K562 (cell line): ENCODE measurements around the gene SLC24A4. TPM values are rescaled to one million over a fixed set of nuclear protein-coding genes. Genes with fewer than 3 reads are reported as not detected.

Experiments used
- polyA plus RNA-seq, 8 experiments: library from polyadenylated mRNA; depleted of rRNA in 4 of 8; stranded (reverse) in 5 of 8; unstranded in 3 of 8; fragments of >200 nt; fragmentation: Nextera tagmentation in 2 of 8; fragmentation: Illumina TruSeq in 1 of 8; extraction: Ambion mirVana in 2 of 8; extraction: Trizol in 1 of 8; gene quantifications; 2 replicates each; pipeline versions ENCODE4 v1.2.1 to v1.2.3, GENCODE V29; 2011 to 2014; ENCODE audit warnings: inconsistent platforms in 1 of 8, missing spikeins in 1 of 8
- total RNA-seq, 7 experiments: library from RNA; depleted of rRNA in 6 of 7; stranded (reverse); fragments of >200 nt in 6 of 7; fragmentation: Illumina TruSeq in 2 of 7; extraction: Trizol in 2 of 7; gene quantifications; 2 replicates each; pipeline versions ENCODE4 v1.2.1 to v1.2.3, GENCODE V29; 2011 to 2021; ENCODE audit warnings: low replicate concordance in 1 of 7
- TF ChIP-seq, protein P1 (sequence below): fragments of 450-650 bp; IDR thresholded peaks from 2 replicates; pipeline ENCODE4 v1.6.1; 2016; ENCODE audit warnings: mild to moderate bottlenecking, moderate library complexity

Gene SLC24A4
- total and polyA plus RNA-seq, 9 of the 15 experiments (the other 6 are each of a cell fraction or from before 2014, with no cell fraction given): not detected

DNA sequence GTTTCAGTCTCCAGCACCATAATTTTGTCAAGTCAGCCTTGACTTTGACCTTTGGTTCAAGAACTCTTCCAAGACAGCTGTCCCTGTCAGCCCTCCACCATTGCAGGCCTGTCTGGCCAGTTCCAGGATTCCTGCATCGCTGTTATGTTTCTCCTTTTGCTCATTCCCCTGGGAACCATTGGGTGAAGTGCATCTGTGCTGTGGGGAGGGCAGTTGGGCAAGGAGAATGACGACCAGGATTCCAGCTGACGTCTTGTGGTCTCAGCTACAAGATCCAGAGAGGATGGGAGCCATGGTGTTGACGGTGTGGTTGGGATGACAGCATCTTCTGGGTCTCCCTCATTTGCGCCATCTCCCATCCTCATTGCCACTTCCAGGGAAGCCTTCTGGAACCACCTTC, 45.9 kb upstream of the SLC24A4 start (continued):
- TF ChIP-seq, protein P1, sequence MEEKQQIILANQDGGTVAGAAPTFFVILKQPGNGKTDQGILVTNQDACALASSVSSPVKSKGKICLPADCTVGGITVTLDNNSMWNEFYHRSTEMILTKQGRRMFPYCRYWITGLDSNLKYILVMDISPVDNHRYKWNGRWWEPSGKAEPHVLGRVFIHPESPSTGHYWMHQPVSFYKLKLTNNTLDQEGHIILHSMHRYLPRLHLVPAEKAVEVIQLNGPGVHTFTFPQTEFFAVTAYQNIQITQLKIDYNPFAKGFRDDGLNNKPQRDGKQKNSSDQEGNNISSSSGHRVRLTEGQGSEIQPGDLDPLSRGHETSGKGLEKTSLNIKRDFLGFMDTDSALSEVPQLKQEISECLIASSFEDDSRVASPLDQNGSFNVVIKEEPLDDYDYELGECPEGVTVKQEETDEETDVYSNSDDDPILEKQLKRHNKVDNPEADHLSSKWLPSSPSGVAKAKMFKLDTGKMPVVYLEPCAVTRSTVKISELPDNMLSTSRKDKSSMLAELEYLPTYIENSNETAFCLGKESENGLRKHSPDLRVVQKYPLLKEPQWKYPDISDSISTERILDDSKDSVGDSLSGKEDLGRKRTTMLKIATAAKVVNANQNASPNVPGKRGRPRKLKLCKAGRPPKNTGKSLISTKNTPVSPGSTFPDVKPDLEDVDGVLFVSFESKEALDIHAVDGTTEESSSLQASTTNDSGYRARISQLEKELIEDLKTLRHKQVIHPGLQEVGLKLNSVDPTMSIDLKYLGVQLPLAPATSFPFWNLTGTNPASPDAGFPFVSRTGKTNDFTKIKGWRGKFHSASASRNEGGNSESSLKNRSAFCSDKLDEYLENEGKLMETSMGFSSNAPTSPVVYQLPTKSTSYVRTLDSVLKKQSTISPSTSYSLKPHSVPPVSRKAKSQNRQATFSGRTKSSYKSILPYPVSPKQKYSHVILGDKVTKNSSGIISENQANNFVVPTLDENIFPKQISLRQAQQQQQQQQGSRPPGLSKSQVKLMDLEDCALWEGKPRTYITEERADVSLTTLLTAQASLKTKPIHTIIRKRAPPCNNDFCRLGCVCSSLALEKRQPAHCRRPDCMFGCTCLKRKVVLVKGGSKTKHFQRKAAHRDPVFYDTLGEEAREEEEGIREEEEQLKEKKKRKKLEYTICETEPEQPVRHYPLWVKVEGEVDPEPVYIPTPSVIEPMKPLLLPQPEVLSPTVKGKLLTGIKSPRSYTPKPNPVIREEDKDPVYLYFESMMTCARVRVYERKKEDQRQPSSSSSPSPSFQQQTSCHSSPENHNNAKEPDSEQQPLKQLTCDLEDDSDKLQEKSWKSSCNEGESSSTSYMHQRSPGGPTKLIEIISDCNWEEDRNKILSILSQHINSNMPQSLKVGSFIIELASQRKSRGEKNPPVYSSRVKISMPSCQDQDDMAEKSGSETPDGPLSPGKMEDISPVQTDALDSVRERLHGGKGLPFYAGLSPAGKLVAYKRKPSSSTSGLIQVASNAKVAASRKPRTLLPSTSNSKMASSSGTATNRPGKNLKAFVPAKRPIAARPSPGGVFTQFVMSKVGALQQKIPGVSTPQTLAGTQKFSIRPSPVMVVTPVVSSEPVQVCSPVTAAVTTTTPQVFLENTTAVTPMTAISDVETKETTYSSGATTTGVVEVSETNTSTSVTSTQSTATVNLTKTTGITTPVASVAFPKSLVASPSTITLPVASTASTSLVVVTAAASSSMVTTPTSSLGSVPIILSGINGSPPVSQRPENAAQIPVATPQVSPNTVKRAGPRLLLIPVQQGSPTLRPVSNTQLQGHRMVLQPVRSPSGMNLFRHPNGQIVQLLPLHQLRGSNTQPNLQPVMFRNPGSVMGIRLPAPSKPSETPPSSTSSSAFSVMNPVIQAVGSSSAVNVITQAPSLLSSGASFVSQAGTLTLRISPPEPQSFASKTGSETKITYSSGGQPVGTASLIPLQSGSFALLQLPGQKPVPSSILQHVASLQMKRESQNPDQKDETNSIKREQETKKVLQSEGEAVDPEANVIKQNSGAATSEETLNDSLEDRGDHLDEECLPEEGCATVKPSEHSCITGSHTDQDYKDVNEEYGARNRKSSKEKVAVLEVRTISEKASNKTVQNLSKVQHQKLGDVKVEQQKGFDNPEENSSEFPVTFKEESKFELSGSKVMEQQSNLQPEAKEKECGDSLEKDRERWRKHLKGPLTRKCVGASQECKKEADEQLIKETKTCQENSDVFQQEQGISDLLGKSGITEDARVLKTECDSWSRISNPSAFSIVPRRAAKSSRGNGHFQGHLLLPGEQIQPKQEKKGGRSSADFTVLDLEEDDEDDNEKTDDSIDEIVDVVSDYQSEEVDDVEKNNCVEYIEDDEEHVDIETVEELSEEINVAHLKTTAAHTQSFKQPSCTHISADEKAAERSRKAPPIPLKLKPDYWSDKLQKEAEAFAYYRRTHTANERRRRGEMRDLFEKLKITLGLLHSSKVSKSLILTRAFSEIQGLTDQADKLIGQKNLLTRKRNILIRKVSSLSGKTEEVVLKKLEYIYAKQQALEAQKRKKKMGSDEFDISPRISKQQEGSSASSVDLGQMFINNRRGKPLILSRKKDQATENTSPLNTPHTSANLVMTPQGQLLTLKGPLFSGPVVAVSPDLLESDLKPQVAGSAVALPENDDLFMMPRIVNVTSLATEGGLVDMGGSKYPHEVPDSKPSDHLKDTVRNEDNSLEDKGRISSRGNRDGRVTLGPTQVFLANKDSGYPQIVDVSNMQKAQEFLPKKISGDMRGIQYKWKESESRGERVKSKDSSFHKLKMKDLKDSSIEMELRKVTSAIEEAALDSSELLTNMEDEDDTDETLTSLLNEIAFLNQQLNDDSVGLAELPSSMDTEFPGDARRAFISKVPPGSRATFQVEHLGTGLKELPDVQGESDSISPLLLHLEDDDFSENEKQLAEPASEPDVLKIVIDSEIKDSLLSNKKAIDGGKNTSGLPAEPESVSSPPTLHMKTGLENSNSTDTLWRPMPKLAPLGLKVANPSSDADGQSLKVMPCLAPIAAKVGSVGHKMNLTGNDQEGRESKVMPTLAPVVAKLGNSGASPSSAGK: no peak
